Caki2 (cell line): ENCODE measurements around the gene LSS. TPM values are rescaled to one million over a fixed set of nuclear protein-coding genes. Genes with fewer than 3 reads are reported as not detected.

ENCODE experiments used
- DNase-seq: peaks from one replicate; pipeline ENCODE4 v3.0.0-alpha.2; 2015; ENCODE audit warnings: low read depth
- in situ Hi-C: cut with HindIII; loops from 2 replicates; pipeline ENCODE4 v1.10.0; 2016; ENCODE audit warnings: low sequenced_read_pairs, low pct_unique_long_range_greater_than_20kb, mixed read lengths
- total RNA-seq: library from RNA; depleted of rRNA; stranded (reverse); fragments of >200 nt; shearing (Covaris generic); gene quantifications from 2 replicates; pipeline ENCODE4 v1.2.3, GENCODE V29; 2014; ENCODE audit warnings: low replicate concordance; rRNA removed

The LSS gene
- 16.7 and 18.8 TPM in 2 replicates for total RNA-seq

DNA sequence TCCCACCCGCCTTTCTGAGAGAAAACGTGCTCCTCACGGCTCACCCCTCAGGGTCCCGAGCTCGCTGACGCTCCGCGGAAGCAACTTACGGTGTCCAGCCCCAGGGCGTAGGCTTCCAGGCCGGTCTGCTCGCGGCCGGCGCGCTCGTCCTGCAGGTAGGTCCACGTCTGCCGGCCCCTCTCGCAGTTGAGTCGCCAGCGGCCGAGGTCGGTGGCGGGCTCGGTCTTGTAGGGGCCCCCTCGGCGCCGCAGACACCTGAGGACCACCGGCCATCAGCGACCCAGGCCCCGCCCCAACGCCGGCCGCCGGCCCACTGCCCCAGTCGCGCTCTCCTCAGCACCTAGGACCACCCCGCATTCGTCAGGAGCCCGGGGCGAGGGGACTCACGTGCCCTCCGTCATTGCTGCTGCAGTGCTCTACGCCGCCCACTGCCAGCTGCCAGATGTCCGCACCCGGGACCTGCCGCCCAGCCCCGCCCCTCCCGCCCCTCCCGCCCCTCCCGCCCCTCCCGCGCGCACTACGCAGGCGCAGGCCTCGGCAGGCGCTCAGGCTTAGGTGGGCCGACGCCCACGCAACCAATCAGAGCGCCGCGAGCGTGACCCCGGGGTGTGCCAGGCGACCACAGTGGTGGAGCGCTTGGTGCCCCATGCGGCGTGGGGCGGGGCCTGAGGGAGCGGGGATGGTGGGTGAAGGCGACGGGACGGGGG, at the start of gene LSS:
Gene LSS (minus strand): TSS at position 430 of the 707 bp plus-strand sequence. CDS start 29 bp downstream, at position 401.
- in situ Hi-C loops, result no loop called here
- DNase-seq, result peak; percentile 88

DNA sequence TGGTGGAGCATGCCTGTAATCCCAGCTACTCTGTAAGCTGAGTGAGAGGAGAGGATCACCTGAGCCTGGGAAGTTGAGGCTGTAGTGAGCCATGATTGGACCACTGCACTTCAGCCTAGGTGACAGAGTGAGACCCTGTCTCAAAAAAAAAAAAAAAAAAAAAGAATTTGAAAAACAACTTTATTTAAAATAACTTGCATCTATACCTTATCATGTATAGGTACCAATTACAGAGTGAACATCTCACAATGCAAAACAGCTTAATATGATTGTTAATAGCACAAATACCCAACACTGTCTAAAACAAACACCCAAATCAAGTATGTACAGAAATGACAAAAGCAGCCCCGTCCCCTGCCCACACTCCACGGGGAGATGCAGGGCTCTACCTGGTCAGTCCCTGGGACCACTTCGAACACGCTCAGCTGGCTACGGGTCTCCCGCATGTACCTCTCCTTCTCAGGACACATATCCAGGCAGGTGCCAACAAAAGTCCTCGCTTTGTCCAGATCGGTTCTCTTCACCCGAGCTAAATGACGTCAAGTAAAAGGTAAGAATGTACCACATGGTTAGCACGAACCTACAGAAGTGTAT, 46.3 kb upstream of the LSS start:
- no peak for DNase-seq
- in situ Hi-C loops, result no loop called here

DNA sequence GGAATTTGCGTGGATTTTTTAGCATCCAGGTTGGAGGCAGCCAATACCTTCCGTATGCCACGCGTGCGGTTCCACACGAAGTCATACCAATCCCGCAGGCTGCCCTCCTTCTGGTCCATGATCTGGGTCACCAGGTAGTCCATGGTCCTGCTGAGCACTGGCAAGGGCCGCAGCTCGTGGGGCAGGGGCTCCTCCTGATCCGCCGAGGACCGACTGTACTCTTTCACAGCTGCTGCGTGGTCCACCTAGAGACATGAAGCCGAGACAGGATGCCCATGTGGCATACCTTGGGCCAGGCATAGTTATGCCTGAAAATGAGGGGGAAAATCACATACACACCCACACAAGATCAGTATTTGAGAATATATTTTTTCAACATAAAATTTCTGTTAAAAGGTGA, 44.8 kb upstream of the LSS start:
- no peak for DNase-seq
- in situ Hi-C loops, result no loop called here

DNA sequence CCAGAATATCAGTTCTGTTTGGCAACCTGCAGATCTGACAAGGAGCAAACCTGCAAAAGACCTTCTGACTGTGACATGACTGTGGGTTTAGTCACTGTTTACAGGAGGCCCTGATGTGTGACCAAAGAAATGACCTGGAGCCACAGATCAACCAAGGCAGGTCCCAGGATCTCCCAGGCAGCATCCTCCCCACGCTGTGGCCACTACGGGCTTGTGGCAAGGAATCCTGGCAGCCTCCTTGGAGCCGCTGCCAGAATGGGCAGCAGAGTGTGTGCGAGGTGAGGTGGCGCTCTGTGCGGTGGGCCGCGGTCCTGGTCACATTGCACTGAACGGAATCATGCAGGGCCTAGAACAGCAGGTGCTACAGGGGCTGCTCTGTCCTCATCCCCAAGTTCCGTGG, 40.9 kb upstream of the LSS start:
- peak; percentile 93 for DNase-seq
- in situ Hi-C loops, result no loop called here

DNA sequence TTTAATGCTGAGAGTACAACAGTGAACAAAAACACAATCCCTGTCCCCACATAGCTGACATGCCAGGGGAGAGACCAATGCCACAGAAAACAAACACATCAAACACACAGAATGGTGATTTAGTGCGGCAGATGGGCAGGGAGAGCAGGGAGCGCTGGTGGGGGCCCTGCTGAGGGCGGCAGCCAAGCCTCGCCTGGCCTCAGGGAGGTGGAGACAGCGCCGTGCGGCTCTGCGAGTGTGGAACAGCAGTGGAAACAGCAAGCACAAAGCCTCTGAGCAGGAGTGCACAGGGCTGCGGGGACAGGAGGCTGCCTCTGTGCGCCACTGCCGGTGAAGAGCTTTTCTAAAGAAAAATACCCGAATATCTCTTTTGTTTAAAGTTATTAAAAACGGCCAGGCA, 39.8 kb upstream of the LSS start:
- in situ Hi-C loops, result no loop called here
- DNase-seq, result no peak

DNA sequence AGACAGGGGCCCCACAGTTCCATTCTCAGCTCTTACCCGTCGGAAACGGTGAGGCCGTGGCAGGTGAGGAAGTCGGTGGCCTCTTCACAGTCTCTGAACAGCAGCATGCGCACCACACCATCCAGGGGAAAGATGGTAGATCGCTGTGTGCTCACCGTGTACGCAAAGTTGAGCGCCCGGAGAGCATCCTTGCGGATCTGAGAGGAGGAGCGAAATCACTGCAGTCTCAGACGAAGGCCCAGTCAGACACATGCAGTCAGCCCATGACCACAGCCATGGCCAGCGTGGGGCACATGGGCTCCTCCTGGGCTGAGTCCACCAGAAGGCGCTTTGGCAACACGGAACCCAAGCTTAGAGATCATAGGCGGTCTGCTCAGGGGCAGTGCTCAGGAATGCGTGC, 38.4 kb upstream of the LSS start:
- in situ Hi-C loops, result no loop called here
- no peak for DNase-seq

DNA sequence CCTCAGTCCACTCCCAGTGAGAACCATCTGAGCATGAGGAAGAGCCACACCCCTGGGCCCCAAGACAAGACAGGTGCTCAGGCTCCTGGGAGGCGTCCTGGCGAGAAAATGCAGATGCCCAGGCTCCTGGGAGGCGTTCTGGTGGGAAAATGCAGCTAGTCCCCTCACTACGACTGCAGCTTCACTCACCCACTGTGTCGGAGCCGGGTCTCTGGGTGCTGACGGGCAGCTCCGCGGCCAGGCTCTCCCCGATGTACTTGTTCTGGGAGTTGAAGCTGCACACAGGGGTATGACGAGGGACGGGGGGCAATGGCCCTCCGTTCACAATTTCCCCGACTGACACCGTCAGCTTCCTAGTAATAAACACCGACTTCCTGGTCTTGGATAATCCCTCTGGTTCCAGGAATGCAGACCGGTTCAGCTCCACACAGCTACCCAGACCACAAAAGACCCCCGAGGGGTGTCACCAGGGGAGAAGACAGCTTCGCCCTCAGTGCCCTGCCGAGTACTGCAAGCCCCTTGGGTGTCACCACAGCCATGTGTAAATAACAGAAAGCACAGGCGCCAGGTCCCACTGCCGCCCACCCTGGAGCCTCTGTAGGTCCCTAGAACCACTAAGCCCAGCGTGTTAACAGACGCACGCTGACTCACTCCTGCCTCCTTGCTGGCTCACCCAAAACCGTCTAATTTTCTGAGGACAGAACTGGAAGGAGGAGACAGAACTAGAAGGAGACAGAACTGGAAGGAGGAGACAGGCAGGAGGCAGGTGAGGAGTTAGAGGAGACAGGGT, 37.4 kb upstream of the LSS start:
- no peak for DNase-seq
- in situ Hi-C loops, result no loop called here

DNA sequence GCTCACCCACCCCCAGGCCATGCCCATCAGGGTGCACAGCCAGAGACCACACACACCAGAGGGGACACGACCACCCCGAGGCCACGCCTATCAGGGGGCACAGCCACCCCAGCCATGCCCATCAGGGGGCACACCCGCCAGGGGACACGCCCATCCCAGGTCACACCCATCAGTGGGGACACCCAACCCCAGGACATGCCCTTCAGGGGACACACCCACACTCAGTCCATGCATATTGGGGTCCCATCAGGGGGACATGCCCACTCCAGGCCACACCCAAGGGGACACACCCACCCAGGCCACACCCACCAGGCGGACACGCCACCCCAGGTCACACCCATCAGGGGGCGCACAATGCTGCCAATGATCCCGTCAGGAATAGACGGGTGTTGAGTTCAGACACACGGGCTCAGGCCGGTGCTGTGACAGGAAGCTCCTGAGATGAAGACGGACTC, 36.1 kb upstream of the LSS start:
- DNase-seq, result no peak
- in situ Hi-C loops, result no loop called here

DNA sequence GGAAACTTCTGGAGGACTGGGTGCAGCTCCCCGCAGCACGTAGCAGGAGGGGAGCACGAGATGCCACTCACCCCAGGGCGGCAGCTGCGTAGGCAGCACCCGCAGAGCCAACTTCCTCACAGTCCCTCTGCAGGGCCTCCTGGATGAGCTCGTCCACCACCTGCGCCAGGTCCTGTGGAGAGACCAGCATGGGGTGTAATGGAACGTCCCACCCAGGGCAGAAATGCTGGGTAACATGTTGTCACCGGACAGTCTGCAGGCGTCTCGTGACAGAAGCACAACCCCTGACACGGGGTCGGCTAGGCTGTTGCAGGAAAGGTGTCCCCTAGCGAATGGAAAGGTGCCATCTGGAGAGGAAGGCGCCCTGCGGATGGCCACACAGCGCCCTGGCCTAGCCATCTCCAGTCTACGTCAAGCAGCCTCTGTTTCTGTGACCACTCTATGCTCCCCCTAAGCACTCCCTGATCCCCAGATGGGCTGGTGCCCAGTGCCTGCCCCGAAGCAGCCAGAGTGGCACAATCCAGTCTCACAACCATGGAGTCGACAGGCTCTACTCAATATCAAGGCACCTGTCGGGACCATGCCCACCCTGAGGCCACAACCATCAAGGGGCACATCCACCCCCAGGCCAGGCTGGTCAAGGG, 35.6 kb upstream of the LSS start:
- in situ Hi-C loops, result no loop called here
- no peak for DNase-seq

DNA sequence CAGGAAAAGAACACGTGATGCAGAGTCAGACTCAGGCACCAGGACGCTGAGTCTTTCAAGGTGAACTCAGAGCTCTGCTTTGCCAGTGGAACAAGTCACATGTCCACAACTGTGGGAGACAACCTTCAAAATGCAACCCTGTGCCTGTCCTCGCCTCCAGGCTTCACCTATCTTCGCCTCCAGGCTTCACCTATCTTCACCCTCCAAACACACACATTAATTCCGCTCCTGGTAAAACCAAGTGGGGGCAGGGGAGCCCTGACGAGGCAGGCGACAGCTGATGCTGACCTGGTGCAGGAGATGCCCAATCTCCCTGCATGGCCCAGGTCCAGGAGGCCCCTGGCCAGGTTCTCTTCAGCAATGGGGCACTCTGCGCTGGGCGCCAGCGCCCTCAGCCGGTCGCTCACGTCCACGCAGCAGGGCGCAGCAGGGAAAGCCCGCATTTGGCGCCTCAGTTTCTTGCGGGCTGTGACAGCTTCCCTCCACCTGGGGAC, 28.0 kb upstream of the LSS start:
- in situ Hi-C loops, result no loop called here
- DNase-seq, result no peak

DNA sequence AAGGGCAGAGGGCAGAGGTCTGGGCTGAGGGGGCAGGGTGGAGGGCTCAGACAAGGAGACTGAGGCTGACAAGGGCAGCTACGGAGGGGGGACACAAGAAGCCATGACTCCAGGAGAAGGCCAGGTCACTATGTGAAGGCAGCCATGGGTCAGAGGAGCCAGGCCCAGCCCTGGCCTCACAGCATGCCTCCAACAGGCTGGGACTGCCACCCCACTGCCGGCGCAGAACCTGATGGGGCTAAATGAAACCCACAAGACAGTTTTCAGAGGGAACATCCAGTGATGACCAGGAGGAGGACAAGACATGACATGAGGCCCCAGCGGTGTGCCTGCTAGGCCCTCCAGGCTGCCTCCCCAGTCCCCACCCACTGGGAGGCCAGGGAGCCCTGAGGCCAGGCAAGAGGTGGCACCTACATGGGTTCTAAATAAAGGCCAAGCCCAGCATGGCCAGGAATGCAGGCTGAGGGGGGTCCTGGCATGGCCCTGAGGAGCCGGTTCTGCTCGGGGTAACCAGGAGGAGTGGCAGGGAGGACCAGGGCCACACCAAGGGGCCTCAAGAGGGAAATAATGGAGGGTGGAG, 27.3 kb upstream of the LSS start:
- in situ Hi-C loops, result no loop called here
- no peak for DNase-seq

DNA sequence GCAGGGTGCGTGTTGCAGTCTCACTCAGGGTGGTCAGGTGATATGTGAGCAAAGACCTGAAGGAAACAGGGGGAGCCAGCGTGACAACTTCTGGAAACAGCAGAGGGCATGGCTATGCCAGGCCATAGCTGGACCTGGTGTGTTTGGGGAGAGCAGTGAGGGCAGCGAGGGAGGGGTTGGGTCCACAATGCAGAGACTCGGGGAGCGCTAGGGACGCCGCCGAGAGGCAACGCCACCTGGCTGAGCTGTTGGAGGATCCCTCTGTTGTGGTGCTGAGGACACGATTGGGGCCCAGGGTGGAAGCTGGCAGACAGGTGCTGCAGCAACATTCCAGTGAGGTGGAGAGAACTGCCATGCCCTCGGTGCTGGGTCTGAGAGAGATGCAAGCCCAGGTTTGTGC, 26.6 kb upstream of the LSS start:
- no peak for DNase-seq
- in situ Hi-C loops, result no loop called here

DNA sequence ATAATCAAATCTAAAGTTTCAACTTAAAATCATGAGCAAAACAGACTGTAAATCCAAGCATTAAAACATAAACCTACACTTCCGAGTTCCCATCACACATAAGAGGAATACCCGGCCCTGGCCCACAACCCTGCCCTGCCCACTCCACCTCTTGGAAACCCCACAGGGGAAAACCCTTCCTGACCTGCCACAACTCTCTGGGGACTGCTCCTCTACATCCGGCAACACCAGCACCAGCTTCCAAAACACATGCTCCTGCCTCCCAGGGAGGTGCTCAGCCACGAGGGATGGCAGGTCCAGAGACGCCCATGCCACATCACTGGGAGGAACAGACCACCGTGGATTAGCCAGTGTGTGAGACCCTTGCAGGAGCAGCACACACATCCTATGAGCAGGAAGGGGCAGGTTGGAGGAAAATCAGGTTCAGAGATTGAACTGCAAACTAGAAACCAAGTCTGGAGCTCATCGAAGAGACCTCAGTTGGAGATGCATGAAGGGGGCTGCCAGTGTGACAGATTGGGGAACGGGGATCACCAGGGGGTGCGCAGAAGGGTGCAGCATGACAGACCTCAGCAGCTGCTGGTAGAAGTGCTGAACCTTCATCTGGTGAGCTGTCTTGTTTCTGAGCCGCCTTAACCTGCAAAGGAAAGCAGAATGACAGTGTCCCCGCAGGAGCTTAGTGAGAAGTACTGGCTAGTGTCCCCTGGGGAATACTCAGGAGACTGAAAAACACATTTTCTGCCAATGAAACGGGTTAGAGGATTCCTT, 25.8 kb upstream of the LSS start:
- DNase-seq, result no peak
- in situ Hi-C loops, result no loop called here

DNA sequence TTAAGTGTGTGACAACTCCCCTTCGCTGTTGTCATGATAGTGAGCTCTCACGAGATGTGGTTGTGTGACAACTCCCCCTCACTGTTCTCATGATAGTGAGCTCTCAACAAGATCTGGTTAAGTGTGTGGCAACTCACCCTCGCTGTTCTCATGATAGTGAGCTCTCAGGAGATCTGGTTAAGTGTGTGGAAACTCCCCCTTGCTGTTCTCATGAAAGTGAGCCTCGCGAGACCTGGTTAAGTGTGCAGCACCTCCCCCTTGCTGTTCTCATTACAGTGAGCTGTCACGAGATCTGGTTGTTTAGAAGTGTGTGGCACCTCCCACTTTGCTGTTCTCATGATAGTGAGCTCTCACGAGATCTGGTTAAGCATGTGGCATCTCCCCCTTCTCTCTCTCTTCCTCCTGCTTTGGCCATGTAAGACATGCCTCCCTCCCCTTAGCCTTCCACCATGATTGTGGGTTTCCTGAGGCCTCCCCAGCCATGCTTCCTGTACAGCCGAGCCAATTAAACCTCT, 25.1 kb upstream of the LSS start:
- DNase-seq, result no peak

DNA sequence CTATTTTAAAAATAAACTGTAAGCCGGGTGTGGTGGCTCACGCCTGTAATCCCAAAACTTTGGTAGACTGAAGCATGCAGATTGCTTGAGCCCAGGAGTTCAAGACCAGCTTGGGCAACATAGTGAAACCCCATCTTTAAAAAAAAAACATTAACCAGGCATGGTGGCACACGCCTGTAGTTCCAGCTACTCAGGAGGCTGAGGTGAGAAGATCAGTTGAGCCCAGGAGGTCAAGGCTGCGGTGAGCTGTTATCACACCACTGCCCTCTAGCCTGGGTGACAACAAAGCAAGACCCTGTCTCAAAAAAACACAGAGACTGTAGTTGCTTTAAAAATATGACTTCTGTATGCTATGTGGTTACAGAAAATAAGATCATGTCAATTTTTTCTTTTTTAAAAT, 24.3 kb upstream of the LSS start:
- in situ Hi-C loops, result no loop called here
- no peak for DNase-seq

More for the DNA sequence above, 25.1 kb upstream of the LSS start:
- in situ Hi-C loops, result no loop called here

DNA sequence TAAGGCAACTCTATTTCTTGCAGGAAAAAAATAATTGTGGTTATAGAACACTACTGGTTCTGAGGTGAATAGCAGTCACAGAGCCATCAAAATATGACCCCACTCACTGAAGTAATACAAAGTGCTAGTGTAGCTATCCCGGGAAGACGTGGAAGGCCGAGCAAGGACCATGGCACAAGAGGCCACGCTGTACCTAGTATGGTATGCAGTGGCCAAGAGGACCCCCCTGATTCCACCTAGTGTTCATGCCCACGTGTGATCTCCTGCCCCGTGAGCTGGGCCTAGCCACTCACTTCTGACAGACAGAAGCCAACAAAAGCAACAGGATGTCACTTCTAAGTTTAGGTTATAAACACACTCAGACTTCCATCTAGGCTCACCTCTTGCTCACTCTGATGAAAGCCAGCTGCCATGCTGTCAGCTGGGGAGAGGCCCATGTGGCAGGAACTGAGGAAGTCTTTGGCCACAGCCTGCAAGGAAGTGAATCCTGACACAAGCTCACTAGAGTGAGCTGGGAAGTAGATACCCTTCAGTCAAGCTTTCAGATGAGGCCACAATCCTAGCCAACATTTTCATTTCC, 21.7 kb upstream of the LSS start:
- no peak for DNase-seq
- in situ Hi-C loops, result no loop called here

DNA sequence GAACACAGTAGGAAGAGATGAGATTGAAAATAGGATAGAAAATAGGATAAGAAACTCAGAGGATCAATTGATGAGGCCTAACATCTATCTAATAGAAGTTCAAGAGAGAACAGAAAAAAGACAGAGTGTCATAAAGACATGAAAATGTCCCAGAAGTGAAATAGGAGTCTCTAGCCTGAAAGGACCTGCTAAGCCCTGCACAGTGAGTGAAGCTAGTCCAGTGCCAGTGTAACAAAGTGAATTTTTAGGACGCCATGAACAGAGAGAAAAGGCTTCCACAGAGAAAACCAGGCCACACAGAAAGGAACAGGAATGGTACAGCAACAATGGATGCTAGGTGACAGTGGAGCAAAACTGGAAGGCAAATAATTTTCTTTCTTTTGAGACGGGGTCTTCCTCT, 20.3 kb upstream of the LSS start:
- in situ Hi-C loops, result no loop called here
- DNase-seq, result no peak
